ENCODE data around the gene PUSL1.

The PUSL1 gene

DNA sequence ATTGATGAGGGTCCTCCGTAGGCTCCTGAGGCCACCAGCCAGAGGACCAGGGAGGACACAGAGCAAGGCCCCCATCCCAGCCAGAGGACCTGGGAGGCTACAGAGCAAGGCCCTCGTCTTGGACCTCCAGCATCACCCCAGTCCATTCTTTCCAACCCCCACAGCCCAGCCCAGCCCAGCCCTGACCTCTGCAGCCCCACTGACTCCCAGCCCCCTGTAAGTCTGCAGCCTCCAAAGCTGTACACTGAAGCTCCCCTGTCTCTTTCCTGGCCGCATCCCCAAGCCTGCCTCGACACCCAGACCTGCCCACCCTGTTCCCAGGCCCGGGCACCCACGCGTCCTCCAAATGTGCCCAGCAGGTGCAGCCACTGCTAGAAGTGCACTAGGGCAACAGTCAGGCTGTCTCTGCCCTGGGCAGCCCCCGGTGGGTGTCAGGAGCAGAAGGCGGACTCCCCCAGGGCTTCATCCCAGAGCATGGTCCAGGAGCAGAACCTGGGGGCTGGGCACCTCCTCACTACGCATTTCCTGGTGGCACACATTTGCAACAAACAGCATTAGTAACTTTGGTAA, 38.7 kb downstream of the PUSL1 start:
- DNase-seq (ENCODE audit: low read depth), result no peak
- peak overlapping the region; percentile 72 for H3K4me3 ChIP-seq (ENCODE audit: low read depth, low read length)

DNA sequence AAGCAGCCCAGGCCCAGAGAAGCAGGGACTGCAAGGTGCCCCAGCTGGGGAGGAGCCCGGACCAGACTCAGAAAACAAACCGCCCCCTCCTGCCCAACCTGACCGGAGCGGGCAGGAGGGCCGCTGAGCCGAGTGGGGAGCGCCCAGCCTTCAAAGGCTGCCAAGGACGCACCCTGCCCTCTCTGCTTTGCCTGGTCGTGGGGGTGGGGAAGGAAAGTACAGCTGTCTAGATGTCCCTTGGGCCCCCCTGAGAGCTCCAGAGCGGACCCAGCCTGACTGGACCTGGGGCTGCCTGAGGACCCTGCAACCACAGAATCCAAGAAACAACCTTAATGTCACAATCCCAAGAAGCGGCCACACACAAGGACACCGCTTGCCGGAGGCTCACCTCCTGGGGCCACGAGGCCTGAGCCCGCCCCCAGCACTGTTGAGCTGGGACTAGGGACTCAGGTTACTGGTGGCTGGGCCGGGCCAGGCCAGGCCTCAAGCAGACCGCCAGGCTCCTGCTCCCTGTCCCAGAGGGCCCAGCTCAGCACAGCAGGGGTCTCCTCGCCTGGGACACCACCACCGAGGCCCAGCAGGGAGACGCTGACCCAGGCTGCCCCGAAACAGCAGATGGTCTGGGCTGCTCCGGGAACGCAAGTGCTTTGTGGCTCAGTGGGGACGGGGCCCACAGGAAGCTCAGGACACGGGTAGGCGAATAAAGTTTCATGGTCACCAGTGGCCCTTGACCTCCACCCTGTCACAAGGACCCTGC, 39.4 kb downstream of the PUSL1 start:
- peak overlapping the region; percentile 72 for H3K4me3 ChIP-seq (ENCODE audit: low read depth, low read length)

DNA sequence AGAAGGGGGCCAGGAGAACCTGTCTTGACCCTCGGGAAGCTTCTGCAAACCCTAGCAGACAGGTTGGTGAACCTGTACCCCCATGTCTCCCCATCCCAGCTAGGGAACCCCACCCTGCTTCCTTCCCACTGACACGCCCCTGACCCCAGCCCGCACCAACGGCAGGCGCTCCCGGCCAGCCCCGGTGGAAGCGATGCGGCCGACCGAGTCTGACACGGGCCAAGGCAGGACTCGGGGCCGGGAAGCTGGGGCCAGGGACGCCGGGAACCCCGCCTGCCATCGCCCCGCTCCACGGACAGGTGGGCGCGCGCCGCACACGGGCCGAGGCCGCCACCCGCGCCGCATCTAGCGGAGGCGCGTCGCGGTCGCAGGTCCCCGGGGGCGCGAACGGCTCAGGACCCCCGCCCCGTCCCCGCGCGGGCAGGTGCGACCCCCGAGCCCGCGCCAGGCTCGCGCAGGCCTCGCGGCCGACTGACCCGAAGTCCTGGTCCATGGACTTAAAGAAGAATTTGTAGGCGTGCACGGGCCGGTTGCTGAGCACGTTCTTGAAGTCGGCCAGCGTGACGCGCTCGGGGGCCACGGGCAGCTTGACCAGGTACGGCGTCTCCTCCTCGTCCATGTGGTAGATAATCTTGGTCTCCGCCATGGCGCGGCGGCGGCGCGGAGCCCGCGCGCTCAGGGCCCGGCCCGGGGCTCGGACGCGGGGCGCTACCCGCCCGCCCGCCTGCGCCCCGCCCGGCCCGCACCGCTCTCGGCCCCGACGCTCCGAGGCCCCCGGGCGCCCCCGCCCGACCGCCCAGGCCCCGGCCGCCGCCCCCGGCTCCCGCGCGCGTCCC, 40.2 kb downstream of the PUSL1 start:
- no peak for DNase-seq (ENCODE audit: low read depth)
- H3K4me3 ChIP-seq (ENCODE audit: low read depth, low read length), result peak overlapping the region; percentile 72

More for the DNA sequence above, 39.4 kb downstream of the PUSL1 start:
- no peak for DNase-seq (ENCODE audit: low read depth)

DNA sequence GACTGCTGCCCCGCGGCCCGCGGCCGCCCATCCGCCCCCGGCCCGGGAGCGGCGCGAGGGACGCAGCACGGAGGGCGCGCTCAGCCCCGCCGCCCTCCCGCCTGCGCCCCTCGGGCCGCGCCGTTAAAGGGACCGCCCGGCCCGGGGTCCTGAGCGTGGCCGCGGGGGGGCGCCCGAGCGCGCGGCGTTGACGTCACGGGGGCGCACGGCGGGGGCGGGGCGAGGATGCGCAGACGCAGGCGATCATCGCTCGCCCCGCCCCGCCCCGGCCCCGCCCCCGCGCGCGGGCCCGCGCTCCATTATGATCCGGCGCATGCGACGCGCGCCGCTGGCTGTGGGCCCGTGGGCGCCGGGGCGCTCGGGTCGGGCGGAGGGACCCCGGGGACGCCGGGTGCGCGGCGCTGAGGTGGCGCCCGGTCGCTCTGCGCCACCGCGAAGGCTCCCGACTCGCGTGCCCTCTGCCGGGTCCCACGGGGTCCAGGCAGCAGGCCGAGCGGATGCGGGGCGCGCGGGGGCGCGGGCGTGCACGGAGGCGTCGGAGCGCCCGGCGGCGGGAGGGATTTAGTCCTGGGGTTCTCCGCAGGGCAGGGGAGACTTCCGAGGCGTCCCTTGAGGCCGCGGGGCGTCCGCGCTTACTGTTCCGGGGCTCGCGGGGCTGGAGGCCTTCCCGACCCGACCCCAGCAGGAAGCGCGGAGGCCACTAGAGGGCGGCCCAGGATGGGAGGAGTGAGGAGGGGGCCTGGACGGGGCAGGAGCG, 41.0 kb downstream of the PUSL1 start, which contains the start of gene DVL1:
Gene DVL1 (minus strand): TSS at position 163 of the 757 bp plus-strand sequence. CDS start 353 bp downstream, outside the sequence.
- peak within 1 kb of the TSS; percentile 72 for H3K4me3 ChIP-seq (ENCODE audit: low read depth, low read length)
- DNase-seq (ENCODE audit: low read depth), result no peak

DNA sequence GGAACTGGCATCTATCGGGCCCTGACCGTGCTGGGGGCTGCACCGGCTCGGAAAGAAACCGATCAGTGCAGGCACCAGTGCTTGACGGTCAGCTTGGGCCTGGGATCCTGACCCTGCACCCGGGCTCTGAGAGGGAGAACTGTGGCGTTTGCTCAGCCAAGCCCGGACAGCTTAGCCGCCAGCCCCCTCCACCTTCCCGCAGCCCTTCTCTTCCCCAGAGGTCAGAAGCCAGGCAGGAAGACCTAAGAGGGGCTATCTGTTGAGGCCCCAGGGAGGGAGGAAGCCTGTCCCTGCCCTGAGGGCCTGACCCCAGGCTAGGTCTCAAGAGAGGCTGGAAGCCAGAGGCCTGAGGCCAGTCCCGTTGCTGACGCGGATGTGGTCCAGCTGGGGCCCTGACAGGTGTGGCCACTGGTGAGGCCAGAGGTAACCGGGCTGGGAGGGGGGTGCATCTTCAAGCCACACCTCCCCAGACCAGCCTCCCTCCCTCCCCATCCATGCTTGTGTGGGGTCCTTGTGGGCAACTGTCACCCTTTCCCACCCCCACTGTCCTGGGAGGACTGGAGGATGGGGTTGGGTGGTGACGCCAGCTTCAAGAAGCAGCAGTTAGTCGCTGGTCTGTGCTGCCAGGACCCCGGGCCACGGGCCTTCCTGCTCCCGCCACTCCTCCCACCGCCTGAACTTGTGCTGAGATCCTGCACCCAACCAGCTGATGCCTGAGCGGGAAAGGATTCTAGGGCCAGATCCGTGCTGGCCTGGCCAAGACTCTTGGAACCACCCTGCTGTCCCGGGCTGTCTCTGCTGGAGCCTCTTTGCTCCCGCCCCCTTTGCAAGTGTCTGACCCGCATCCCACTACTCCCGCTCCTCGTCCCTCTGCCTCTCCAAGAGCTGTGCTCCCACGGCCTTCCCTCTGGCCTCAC, 43.4 kb downstream of the PUSL1 start:
- DNase-seq (ENCODE audit: low read depth), result no peak
- peak overlapping the region; percentile 7 for H3K4me3 ChIP-seq (ENCODE audit: low read depth, low read length)

DNA sequence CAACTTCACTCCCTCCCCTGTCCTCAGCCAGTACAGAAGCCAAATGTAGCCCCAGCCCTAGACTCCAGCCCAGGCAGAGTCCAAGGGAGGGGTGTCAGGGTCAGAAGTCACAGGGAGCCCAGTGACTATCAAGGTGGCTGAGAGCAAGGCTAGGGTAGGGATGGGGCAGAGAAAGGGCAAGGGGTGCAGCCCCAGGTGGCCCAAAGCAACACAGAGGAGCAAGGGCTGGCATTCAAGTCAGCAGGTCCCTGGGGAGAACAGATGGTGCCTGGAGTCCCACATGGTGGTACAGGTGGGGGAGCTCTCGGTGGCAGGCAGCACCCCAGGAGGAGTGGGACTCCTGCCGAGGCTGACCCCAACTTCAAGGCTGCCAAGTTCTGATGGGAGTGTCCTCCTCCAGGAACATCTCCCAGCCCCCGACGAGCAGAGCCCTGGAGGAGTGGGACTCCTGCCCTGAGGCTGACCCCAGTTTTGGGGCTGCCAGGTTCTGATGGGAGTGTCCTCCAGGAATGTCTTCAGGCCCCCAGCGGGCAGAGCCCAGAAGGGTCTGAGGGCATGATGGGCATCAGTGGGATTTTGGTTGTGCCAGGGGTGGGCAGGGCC, 44.5 kb downstream of the PUSL1 start:
- no peak for DNase-seq (ENCODE audit: low read depth)
- no peak overlapping the region for H3K4me3 ChIP-seq (ENCODE audit: low read depth, low read length)

DNA sequence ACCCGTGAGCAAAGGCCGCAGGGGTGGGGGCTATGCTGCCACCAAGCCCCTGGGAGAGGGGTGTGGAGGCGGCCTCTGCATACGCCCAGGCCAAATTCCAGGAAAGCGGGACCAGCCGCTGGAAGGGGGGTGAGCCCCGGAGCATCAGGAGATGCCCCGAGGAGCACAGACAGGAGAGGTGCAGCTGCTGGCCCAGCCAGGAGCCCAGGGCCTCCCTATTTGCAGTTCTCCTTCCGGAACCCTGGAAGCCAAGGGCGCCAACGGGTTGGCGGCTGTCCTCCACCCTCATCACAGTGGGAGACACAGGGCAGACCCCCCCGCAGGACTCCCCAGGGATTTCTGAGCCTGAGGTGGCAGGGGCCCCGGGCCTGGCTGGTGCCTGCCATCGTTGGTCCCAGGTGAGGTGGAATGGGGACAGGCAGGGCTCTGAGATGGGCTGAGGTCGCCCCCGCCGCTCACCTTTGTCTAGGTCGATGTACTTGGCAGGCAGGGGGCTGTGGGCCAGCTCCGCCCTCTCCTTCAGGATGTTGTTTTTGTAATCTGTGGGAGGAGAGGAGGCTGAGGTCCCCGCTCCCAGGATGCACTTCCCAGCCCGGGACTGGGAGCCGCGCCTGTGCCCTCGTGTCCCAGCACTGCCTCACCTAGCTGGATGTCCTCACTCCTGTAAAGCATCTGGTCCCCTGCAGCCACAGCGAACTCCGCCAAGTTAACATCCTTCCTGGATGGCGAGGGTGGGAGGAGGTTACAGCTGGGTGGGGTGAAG, 45.2 kb downstream of the PUSL1 start:
- no peak overlapping the region for H3K4me3 ChIP-seq (ENCODE audit: low read depth, low read length)
- no peak for DNase-seq (ENCODE audit: low read depth)

DNA sequence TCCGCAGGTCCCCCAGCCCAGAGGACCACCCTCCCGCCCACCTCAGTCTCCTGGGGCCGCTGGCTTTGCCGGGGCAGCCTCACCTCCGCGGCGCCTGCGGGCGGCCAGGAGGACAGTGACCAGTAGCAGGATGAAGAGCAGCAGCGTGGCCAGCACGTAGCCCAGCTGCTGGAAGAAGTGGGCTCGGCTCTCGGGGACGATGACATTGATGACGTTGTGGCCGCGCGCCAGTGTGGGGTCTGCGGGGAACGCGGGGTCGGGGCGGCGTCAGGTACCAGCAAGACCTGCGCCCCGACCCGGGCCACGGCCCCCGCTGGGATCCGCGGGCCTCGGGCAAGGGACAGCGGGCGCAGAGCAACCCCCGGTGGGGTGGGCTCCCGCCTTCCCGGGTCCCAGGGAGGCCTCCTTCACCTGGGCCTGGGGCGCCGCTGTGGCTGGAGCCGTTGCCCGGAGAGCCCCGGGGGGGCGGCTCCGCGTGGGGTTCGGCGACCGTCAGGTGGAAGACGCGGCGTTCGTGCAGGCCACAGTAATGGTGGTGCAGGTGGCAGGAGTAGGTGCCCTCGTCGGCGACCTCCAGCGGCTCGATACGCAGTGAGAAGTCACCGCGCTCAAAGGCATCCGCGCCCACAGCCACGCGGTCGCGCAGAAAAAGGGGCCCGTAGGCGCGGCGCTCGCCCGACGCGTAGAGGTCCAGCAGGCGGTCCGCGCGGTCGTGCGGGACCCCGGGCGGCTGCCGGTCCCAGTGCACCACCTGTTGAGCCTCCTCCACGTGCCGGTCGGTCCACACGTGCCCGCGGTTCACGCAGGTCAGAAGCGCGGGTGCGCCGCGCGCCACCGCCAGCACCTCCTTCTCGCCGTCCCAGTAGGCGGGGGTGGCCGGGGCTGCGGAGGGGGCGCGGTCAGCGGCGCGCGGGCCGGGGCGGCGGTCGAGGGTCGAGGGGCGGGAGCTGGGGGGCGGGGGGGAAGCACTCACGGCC, 46.2 kb downstream of the PUSL1 start:
- no peak for DNase-seq (ENCODE audit: low read depth)
- no peak overlapping the region for H3K4me3 ChIP-seq (ENCODE audit: low read depth, low read length)

DNA sequence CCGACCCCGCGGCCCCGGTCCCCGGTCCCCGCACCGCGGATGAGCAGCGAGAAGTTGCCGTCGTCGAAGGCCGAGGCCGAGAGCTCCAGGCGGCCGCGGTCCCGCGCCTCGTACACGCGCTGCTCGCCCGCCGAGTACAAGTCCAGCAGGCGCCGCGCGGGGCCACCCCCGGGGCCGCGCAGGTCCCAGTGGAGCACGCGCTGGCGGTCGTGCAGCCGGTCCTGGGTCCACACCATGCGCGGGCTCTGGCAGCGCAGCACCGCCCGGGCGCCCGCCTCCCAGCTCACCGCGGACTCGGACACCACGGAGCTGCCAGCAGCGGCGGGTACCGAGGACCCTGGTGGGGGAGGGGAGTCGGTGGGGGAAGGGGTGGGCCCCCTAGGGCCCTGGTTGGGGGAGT, 47.0 kb downstream of the PUSL1 start:
- H3K4me3 ChIP-seq (ENCODE audit: low read depth, low read length), result peak overlapping the region; percentile 80
- no peak for DNase-seq (ENCODE audit: low read depth)

DNA sequence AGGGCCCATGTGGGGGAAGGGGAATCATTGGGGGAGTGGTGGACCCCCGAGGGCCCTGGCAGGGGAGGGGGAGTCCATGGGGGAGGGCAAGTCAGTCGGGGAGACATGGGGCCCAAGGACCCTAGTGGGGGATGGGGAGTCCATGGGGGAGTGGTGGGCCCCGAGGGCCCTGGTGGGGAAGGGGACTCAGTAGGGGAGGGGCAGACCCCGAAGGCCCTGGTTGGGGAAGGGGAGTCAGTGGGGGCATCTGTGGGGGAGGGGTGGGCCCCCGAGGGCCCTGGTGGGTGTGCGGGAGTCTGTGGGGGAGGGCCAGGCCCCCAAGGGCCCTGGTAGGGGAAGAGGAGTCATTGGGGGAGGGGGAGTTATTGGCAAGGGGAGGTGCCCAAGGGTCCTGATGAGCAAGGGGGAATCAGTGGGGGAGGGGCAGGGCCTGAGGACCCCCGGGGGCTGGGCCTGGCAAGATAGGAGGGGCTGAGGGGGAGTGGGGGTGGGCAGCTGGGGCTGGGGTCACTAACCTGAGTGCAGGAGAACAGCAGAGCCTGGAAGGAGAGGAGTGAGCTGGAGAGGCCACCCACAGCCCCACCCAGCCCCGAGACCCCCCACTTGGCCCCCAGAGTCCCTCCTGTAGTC, 47.9 kb downstream of the PUSL1 start:
- H3K4me3 ChIP-seq (ENCODE audit: low read depth, low read length), result peak overlapping the region; percentile 80

DNA sequence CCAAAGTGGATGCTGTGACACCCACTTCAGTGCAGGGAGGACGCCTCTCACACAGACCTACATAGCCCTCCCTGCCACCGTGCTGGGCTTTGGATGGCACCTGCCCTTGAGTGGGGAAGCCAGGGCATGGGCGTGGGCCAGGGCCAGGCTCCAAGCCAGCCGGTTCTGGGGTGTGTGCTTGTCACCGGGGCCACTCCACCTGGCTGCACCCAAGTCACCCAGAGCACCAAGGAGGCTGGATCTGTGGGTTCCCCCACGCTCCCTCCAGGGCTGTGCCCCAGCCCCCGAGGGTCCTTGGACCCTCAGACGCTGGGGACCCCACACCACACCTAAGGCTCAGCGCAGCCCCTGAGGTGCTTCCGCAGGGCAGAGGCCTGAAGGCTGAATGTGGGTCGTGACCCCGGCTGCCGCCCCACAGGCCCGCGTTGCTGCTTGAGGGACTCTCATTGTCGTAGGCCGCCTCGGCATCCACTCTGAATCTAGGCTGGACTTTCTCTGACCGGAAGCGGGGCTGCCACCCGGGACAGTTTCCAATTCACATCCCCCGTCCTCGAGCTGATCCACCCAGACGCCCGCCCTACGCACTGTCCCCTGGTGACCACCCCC, 48.5 kb downstream of the PUSL1 start:
- DNase-seq (ENCODE audit: low read depth), result no peak
- peak overlapping the region; percentile 80 for H3K4me3 ChIP-seq (ENCODE audit: low read depth, low read length)

More for the DNA sequence above, 47.9 kb downstream of the PUSL1 start:
- no peak for DNase-seq (ENCODE audit: low read depth)

DNA sequence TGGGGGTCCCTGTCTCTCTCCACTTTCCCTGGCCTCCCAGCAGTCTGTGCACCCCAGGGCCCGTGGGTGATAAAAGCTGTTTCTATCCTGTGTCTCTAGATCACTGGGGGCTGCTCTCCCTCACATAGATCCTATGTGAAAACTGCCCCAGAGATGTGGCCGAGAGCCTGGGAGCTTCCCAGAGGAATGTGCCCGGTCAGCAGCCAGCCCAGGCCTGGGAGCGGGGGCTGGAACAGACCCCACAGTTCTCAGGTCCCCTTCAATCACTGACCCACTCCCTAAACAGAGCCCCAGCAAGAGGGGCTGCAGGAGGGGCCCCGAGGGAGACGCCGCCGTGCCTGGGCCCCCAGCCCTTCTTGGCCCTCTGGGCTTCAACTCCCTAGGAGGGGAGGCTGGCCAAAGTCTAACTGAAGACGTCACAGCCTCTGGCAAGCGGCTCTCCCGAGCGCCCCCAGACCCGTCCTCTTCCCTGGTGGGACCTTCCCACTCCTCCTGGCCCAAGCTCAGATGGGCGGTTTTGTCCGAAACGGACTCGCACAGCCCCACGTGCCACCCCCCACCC, 49.6 kb downstream of the PUSL1 start:
- H3K4me3 ChIP-seq (ENCODE audit: low read depth, low read length), result peak overlapping the region; percentile 80
- DNase-seq (ENCODE audit: low read depth), result no peak

DNA sequence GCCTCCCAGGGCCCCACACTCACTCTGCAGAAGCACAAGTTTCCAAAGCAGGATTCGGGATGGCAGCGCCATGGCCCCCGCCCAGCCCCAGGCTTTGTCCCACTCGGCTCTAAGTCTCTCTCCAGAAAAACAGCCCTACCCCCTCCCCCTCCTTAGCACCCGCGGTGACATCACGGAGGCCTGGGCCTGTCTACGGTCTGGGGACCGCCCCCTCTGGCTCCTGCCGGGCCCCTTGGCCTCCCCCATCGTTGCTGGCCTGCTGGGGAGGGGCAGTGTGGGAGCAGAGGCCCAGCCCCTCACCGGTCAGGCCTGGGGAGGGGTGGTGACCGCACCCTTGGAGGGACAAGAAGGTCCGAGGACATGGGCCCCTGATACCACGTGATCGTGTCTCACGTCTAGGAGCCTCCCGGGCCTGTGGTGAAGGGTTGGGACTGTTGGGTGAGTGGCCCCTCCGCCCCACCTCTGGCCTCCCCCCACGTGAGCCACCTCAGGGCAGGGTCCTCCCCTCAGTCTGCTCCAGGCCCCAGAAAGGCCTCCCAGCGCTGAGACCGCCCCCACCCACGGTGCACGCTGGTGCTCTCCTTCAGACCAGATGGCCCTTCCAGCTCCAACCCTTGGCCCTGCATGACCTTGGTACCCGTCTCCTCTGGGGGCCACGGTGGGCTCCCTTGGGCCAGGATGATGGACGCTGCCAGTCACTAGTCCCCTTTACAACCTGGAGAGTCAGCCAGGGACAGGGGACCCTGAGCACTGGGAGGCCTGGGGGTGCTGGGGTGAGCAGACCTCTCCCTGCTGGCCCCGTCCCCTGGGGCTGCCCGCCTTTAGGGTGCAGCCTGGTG, 50.3 kb downstream of the PUSL1 start, which contains the start of gene MXRA8:
Gene MXRA8 (minus strand): TSS at position 123 of the 839 bp plus-strand sequence. CDS start 51 bp downstream, at position 72.
- peak; percentile 41 for DNase-seq (ENCODE audit: low read depth)
- peak within 1 kb of the TSS; percentile 80 for H3K4me3 ChIP-seq (ENCODE audit: low read depth, low read length)

DNA sequence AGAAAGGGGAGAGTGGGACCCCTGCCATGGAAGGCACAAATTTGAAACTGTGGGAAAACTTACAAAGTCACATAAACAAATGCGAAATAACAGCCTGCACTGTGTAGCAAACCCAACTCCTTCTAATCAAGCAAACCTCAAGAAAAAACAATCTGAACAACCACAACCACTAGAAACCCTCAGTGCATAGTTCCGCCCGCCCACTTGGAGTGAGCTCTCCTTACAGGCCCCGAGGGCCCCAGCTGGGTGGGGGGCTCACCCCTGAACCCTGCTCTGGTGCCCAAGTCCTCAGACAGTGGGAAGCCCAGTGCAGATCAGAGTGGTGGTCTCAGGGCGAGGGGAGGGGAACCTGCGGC, 50.9 kb downstream of the PUSL1 start:
- H3K4me3 ChIP-seq (ENCODE audit: low read depth, low read length), result peak overlapping the region; percentile 80
- DNase-seq (ENCODE audit: low read depth), result no peak

Measured in skeletal muscle cell (primary cell).